Breast epithelium (tissue), 3 donors: Measurements from ENCODE around the gene RAB9B.

ENCODE experiments used
- POLR2A ChIP-seq: fragments of 450-650 bp; IDR thresholded peaks from one replicate; pipeline ENCODE4 v1.6.1; 2016; ENCODE audit warnings: antibody characterized with exemption, mild to moderate bottlenecking, moderate library complexity
- POLR2AphosphoS5 ChIP-seq, 3 donors: sonication (generic); formaldehyde crosslinking; IDR thresholded peaks; one replicate each; pipeline ENCODE4 v1.6.1; 2017; ENCODE audit warnings: antibody characterized with exemption in 3 of 3
- TF ChIP-seq, protein P1 (sequence below), 3 donors: fragments of 450-650 bp; IDR thresholded peaks; one replicate each; pipeline ENCODE4 v1.5.1; 2016 to 2017; ENCODE audit warnings: antibody characterized with exemption in 3 of 3, mild to moderate bottlenecking in 3 of 3, moderate library complexity in 3 of 3

- TF ChIP-seq, protein P1, sequence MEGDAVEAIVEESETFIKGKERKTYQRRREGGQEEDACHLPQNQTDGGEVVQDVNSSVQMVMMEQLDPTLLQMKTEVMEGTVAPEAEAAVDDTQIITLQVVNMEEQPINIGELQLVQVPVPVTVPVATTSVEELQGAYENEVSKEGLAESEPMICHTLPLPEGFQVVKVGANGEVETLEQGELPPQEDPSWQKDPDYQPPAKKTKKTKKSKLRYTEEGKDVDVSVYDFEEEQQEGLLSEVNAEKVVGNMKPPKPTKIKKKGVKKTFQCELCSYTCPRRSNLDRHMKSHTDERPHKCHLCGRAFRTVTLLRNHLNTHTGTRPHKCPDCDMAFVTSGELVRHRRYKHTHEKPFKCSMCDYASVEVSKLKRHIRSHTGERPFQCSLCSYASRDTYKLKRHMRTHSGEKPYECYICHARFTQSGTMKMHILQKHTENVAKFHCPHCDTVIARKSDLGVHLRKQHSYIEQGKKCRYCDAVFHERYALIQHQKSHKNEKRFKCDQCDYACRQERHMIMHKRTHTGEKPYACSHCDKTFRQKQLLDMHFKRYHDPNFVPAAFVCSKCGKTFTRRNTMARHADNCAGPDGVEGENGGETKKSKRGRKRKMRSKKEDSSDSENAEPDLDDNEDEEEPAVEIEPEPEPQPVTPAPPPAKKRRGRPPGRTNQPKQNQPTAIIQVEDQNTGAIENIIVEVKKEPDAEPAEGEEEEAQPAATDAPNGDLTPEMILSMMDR (IDR thresholded peaks at IDR 0.05), result no peak
- no peak for TF ChIP-seq POLR2A
- TF ChIP-seq POLR2AphosphoS5 (IDR thresholded peaks at IDR 0.05), result no peak
Observed at GRCh38 chrX:103830848-103831247, 1.2 kb downstream of the RAB9B start.
